ENCODE data around the gene MMP8.

GRCh38 chr11:102685338-102685737 is 39.4 kb downstream of the MMP8 start:
- TF ChIP-seq CTCF (IDR thresholded peaks at IDR 0.05 in 4 of 5, conservative IDR thresholded peaks at IDR 0.05 in 1 of 5) (no peak), POLR2A (IDR thresholded peaks at IDR 0.05) (no peak)

Data from gastrocnemius medialis (tissue), 4 donors.